Prostate gland (tissue), 2 donors: Measurements from ENCODE around the gene MBIP. TPM values are rescaled to one million over a fixed set of nuclear protein-coding genes. Genes with fewer than 3 reads are reported as not detected.

Source experiments
- DNase-seq: peaks from one replicate; pipeline ENCODE4 v3.0.0-alpha.2; 2019; ENCODE audit warnings: low spot score
- H3K27ac ChIP-seq, 2 donors: fragments of 200-600 bp; sonication (generic); 2 replicates each; pipeline ENCODE4 v1.5.1; 2017 to 2019
- H3K27me3 ChIP-seq: fragments of 200-600 bp; sonication (generic); replicated peaks from 2 replicates; pipeline ENCODE4 v1.5.1; 2019; ENCODE audit not compliant: insufficient read depth
- H3K36me3 ChIP-seq, 2 donors: fragments of 200-600 bp; sonication (generic); 1 replicate in 1 of 2; 2 replicates in 1 of 2; pipeline versions ENCODE4 v1.5.1 to v1.8.1; 2017 to 2019
- H3K4me1 ChIP-seq: fragments of 200-600 bp; sonication (generic); replicated peaks from 2 replicates; pipeline ENCODE4 v1.5.1; 2019
- H3K4me3 ChIP-seq, 2 donors: fragments of 200-600 bp; sonication (generic); 2 replicates each; pipeline ENCODE4 v1.5.1; 2017 to 2019
- H3K9me3 ChIP-seq: fragments of 200-600 bp; sonication (generic); 2 replicates; pipeline ENCODE4 v1.5.1; 2017
- POLR2A ChIP-seq: fragments of 450-650 bp; IDR thresholded peaks from one replicate; pipeline ENCODE4 v1.6.1; 2016; ENCODE audit warnings: antibody characterized with exemption, mild to moderate bottlenecking
- POLR2AphosphoS5 ChIP-seq: sonication (generic); formaldehyde crosslinking; IDR thresholded peaks from one replicate; pipeline ENCODE4 v1.6.1; 2017; ENCODE audit warnings: antibody characterized with exemption
- WGBS: methylation state at CpG from one replicate; pipeline ENCODE4 v1.1.5; 2018; 5-methylcytosine and 5-hydroxymethylcytosine counted together
- intact Hi-C: fragments of 100-400 bp; cut with DNase I; formaldehyde crosslinking; loops from one replicate; pipeline ENCODE4 v1.14.2; 2022
- total RNA-seq, 2 donors: library from RNA; depleted of rRNA; stranded (reverse); fragments of >200 nt; gene quantifications; one replicate each; pipeline ENCODE4 v1.1.0, GENCODE V29; 2016
- TF ChIP-seq, protein P1 (sequence below), 4 experiments: fragments of 200-600 bp in 2 of 4; fragments of 450-650 bp in 2 of 4; sonication (generic) in 2 of 4; IDR thresholded peaks; 1 replicate in 3 of 4; 2 replicates in 1 of 4; pipeline ENCODE4 v1.5.1; 2016 to 2019; ENCODE audit warnings: antibody characterized with exemption in 4 of 4, mild to moderate bottlenecking in 2 of 4, moderate library complexity in 2 of 4

Gene MBIP
- total RNA-seq, 2 donors from 2014 or later: 15.0 to 17.7 TPM

DNA sequence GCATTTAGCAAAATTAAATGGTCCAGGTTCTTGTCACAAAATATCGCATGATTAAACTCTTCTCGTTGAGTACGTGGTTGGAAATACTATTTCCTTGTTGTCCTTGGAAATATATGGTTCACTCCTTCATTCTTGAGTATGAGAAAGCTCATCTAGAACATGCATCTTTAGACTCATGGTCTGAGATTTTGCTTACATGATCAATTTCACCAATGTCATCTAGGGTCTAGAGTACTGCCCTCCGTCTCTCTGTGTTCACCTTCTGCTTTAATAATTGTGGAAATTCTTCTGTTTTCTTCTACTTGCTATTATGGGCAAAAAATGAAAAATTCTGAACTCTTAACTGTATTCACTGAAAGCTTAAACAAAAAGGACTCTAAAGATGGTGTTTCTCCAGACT is 25.9 kb downstream of the MBIP start:
- no peak for TF ChIP-seq POLR2A
- TF ChIP-seq POLR2AphosphoS5: no peak
- TF ChIP-seq, protein P1, sequence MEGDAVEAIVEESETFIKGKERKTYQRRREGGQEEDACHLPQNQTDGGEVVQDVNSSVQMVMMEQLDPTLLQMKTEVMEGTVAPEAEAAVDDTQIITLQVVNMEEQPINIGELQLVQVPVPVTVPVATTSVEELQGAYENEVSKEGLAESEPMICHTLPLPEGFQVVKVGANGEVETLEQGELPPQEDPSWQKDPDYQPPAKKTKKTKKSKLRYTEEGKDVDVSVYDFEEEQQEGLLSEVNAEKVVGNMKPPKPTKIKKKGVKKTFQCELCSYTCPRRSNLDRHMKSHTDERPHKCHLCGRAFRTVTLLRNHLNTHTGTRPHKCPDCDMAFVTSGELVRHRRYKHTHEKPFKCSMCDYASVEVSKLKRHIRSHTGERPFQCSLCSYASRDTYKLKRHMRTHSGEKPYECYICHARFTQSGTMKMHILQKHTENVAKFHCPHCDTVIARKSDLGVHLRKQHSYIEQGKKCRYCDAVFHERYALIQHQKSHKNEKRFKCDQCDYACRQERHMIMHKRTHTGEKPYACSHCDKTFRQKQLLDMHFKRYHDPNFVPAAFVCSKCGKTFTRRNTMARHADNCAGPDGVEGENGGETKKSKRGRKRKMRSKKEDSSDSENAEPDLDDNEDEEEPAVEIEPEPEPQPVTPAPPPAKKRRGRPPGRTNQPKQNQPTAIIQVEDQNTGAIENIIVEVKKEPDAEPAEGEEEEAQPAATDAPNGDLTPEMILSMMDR (IDR thresholded peaks at IDR 0.05): no peak
- Histone ChIP-seq H3K36me3 (no peaks in the 10 kb centered on the region), H3K27ac (no peak overlapping the region), H3K4me1 (no peaks in the 10 kb centered on the region), H3K4me3 (no peak overlapping the region), H3K27me3 (no peaks in the 10 kb centered on the region), H3K9me3 (no peaks in the 10 kb centered on the region)
- intact Hi-C loops: no loop called here
- DNase-seq: no peak
- 95% methylated on average over 4 of the region's 4 CpGs for WGBS

DNA sequence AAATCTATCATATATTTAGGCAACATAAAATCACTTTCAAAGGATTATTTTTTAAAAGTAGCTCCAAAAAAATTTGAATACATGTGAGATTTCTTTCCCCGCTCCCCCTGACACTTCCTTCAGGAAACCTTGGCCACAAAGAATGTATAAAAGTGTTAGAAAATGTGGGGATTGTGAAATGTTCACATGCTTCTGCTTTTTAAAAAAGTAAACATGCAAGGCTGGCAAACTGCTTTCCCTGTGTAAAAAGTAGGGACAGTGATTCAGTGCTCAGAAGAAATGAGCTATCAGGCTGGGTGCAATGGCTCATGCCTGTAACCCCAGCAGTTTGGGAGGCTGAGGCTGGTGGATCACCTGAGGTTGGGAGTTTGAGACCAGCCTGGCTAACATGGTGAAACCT is 26.6 kb downstream of the MBIP start:
- WGBS: 0% methylated on average over 1 of the region's 1 CpG
- TF ChIP-seq POLR2AphosphoS5 (no peak), POLR2A (no peak)
- TF ChIP-seq, protein P1 (IDR thresholded peaks at IDR 0.05): no peak
- H3K36me3 ChIP-seq: no peaks in the 10 kb centered on the region

DNA sequence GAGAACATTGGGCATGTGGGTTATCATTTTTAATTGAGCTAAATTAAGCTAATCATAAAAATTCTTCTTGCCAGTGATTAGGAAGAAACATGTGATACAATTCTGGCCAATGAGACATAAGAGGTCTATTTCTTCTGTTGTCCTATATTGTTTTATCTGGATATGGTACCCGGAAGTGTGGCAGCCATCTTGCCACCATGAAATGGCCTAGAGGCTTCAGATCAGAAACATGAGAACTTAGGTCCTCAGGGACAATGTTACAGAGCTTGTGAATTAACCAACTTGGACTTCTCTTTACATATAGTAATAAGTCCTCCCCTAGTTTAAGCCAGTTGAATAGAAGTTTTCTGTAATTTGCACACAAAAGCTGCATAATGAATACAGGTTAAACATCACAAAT is 30.5 kb downstream of the MBIP start:
- Histone ChIP-seq H3K27me3 (no peaks in the 10 kb centered on the region), H3K36me3 (no peaks in the 10 kb centered on the region), H3K4me3 (no peak overlapping the region), H3K27ac (no peak overlapping the region), H3K4me1 (no peaks in the 10 kb centered on the region), H3K9me3 (no peaks in the 10 kb centered on the region)
- WGBS: 94% methylated on average over 1 of the region's 1 CpG
- intact Hi-C loops: no loop called here
- no peak for DNase-seq
- TF ChIP-seq, protein P1 (IDR thresholded peaks at IDR 0.05): no peak
- TF ChIP-seq POLR2AphosphoS5 (no peak), POLR2A (no peak)

More for the DNA sequence above, 26.6 kb downstream of the MBIP start:
- no peaks in the 10 kb centered on the region for H3K9me3 ChIP-seq
- no peak for DNase-seq
- no peak overlapping the region for H3K4me3 ChIP-seq
- no peaks in the 10 kb centered on the region for H3K27me3 ChIP-seq
- H3K27ac ChIP-seq: no peak overlapping the region
- intact Hi-C loops: no loop called here
- no peaks in the 10 kb centered on the region for H3K4me1 ChIP-seq

DNA sequence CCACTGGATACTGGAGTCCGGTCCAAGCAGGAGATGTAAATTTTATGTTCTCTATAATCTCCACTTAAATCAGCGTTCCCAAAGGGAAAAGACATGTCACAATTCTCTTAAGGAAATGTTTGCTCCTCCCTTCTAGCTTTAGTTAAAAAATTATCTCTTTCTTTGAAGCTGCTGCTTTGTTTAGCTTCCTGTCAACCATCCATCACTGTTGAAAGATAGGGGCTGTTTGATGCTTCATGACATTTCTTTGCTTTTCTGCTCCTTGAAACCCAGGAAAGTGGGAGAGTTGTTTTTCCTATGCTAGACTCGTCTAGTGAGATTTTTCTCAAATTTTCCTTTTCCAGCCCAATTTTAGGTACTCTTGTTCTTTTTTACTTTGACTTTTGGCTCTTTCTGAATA is 31.9 kb downstream of the MBIP start:
- TF ChIP-seq POLR2A (no peak), POLR2AphosphoS5 (no peak)
- TF ChIP-seq, protein P1 (IDR thresholded peaks at IDR 0.05): no peak
- WGBS: 41% methylated on average over 3 of the region's 3 CpGs
- Histone ChIP-seq H3K27ac (no peak overlapping the region), H3K36me3 (no peaks in the 10 kb centered on the region), H3K4me3 (no peak overlapping the region), H3K4me1 (no peaks in the 10 kb centered on the region), H3K27me3 (no peaks in the 10 kb centered on the region), H3K9me3 (no peaks in the 10 kb centered on the region)
- no peak for DNase-seq
- intact Hi-C loops: no loop called here

DNA sequence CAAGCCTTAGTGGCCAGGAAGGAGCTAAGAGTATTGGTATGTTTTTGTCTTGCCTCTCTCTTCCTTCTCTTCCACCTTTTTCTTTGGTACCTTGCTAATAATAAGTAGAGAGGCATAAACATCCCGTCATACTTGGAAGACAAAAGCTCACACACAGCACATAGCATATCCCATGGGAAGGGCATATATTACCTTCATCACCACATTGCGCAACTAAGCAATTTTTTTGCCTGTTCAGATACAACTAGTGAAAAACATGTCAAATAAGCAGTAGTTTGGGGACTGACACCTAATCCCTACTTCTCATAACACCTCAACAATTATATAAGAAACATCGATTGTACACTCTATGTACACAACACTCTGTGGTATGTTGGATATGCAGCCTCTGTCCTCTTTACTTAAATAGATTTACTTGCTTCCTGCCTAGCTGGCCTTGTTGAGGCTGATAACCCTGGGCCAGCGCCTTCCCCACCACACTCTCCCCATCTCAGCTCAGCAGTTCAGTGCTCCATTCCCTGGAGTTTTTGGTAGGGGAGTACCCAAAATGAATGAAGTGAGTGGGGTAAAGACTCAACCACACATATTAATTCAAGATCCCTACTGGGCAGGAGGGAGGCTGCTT is 35.4 kb downstream of the MBIP start:
- H3K36me3 ChIP-seq: no peaks in the 10 kb centered on the region
- intact Hi-C loops: no loop called here
- no peak for TF ChIP-seq POLR2A
- TF ChIP-seq POLR2AphosphoS5: no peak
- TF ChIP-seq, protein P1 (IDR thresholded peaks at IDR 0.05): no peak
- DNase-seq: no peak
- no peak overlapping the region for H3K27ac ChIP-seq
- H3K27me3 ChIP-seq: no peaks in the 10 kb centered on the region
- no peaks in the 10 kb centered on the region for H3K4me1 ChIP-seq
- H3K9me3 ChIP-seq: no peaks in the 10 kb centered on the region
- 86% methylated on average over 4 of the region's 4 CpGs for WGBS
- H3K4me3 ChIP-seq: no peak overlapping the region
